Endothelial cell of umbilical vein (primary cell): ENCODE results near the gene MCOLN2.

Experiments used
- CTCF ChIP-seq, 2 donors: IDR thresholded peaks; 1 replicate in 1 of 2; 2 replicates in 1 of 2; pipeline ENCODE4 v1.5.1; 2011; ENCODE audit warnings: low read length in 2 of 2, mild to moderate bottlenecking in 2 of 2, moderate library complexity in 2 of 2, control low read depth in 1 of 2, inconsistent platforms in 1 of 2, low read depth in 1 of 2; ENCODE audit not compliant: insufficient read depth in 1 of 2; ENCODE audit errors: extremely low read depth in 1 of 2
- EZH2 ChIP-seq: IDR thresholded peaks from 2 replicates; pipeline ENCODE4 v1.6.1; 2012; ENCODE audit warnings: borderline replicate concordance, low read depth, mild to moderate bottlenecking, moderate library complexity, low read length, inconsistent platforms; ENCODE audit not compliant: severe bottlenecking
- FOS ChIP-seq: IDR thresholded peaks from 2 replicates; pipeline ENCODE4 v1.6.1; 2011; ENCODE audit warnings: mild to moderate bottlenecking, low read length, moderate library complexity, borderline replicate concordance; ENCODE audit not compliant: insufficient read depth
- GATA2 ChIP-seq: IDR thresholded peaks from 2 replicates; pipeline ENCODE4 v1.7.0; 2011; ENCODE audit warnings: low read depth, mild to moderate bottlenecking, moderate library complexity, mixed read lengths, low read length; ENCODE audit not compliant: insufficient read length, insufficient read depth
- JUN ChIP-seq: IDR thresholded peaks from 2 replicates; pipeline ENCODE4 v1.6.1; 2011; ENCODE audit warnings: borderline replicate concordance, low read depth; ENCODE audit not compliant: insufficient read length, insufficient read depth
- MAX ChIP-seq: IDR thresholded peaks from 2 replicates; pipeline ENCODE4 v1.6.1; 2011; ENCODE audit not compliant: insufficient read depth, insufficient read length
- MYC ChIP-seq: IDR thresholded peaks from one replicate; pipeline ENCODE4 v1.6.1; 2011; ENCODE audit warnings: mild to moderate bottlenecking, low read depth, low read length
- POLR2A ChIP-seq: IDR thresholded peaks from 2 replicates; pipeline ENCODE4 v1.6.1; 2012; ENCODE audit warnings: low read depth, mild to moderate bottlenecking, control low read depth, low read length
- POLR2AphosphoS5 ChIP-seq: IDR thresholded peaks from 2 replicates; pipeline ENCODE4 v1.6.1; 2012; ENCODE audit warnings: low read depth, mild to moderate bottlenecking, control low read depth, low read length, moderate library complexity; ENCODE audit not compliant: insufficient read depth

- no peak for TF ChIP-seq POLR2A
- no peak for TF ChIP-seq MAX
- TF ChIP-seq CTCF (IDR thresholded peaks at IDR 0.05; ENCODE audit: extremely low read depth in 1 of 2, insufficient read depth in 1 of 2, low read depth in 1 of 2, low read length in 2 of 2): no peak
- TF ChIP-seq JUN: no peak
- no peak for TF ChIP-seq EZH2
- no peak for TF ChIP-seq GATA2
- TF ChIP-seq POLR2AphosphoS5: no peak
- no peak for TF ChIP-seq FOS
- TF ChIP-seq MYC: no peak
Measured at GRCh38 chr1:84959294-84959693, 37.6 kb downstream of the MCOLN2 start.
